Stomach (tissue), 9 donors: ENCODE measurements around the gene DOCK4. TPM values are rescaled to one million over a fixed set of nuclear protein-coding genes. Genes with fewer than 3 reads are reported as not detected.

Experiments used
- DNase-seq, 2 donors: peaks; one replicate each; pipeline versions ENCODE4 v3.0.0 to v3.0.0-alpha.2; 2013 to 2019
- H3K27ac ChIP-seq, 5 donors: fragments of 200-600 bp in 4 of 5; sonication (generic) in 4 of 5; one replicate each; pipeline ENCODE4 v1.5.1; 2013 to 2019; ENCODE audit warnings: mild to moderate bottlenecking in 1 of 5, moderate library complexity in 1 of 5
- H3K27me3 ChIP-seq, 3 donors: fragments of 200-600 bp; sonication (generic); one replicate each; pipeline ENCODE4 v1.5.1; 2017 to 2019; ENCODE audit warnings: mixed run types in 1 of 3
- H3K36me3 ChIP-seq, 4 donors: fragments of 200-600 bp; sonication (generic); 1 replicate in 3 of 4; 2 replicates in 1 of 4; pipeline ENCODE4 v1.5.1; 2016 to 2019
- H3K4me1 ChIP-seq, 4 donors: fragments of 200-600 bp; sonication (generic); one replicate each; pipeline ENCODE4 v1.5.1; 2016 to 2019
- H3K4me3 ChIP-seq, 4 donors: fragments of 200-600 bp; sonication (generic) in 3 of 4; one replicate each; pipeline ENCODE4 v1.5.1; 2016 to 2019; ENCODE audit warnings: mild to moderate bottlenecking in 1 of 4
- H3K9me3 ChIP-seq, 4 donors: fragments of 200-600 bp; sonication (generic); one replicate each; pipeline ENCODE4 v1.5.1; 2016 to 2019
- EP300 ChIP-seq: sonication (generic); formaldehyde crosslinking; IDR thresholded peaks from one replicate; pipeline ENCODE4 v1.6.1; 2017; ENCODE audit warnings: antibody characterized with exemption
- POLR2A ChIP-seq, 4 donors: fragments of 450-650 bp; IDR thresholded peaks; one replicate each; pipeline ENCODE4 v1.6.1; 2016; ENCODE audit warnings: antibody characterized with exemption in 4 of 4, control low read depth in 2 of 4, mild to moderate bottlenecking in 1 of 4, moderate library complexity in 1 of 4
- POLR2AphosphoS5 ChIP-seq, 3 donors: sonication (generic); formaldehyde crosslinking; IDR thresholded peaks; one replicate each; pipeline ENCODE4 v1.6.1; 2016; ENCODE audit warnings: antibody characterized with exemption in 3 of 3
- WGBS, 5 donors: extraction: QIAGEN DNeasy Blood & Tissue Kit in 3 of 5; methylation state at CpG; one replicate each; pipeline versions ENCODE4 v1.1.5 to v1.1.7; 2013 to 2018; 5-methylcytosine and 5-hydroxymethylcytosine counted together
- intact Hi-C: fragments of 100-400 bp; cut with DNase I; formaldehyde crosslinking; loops from one replicate; pipeline ENCODE4 v1.15.1; 2023; ENCODE audit warnings: low total_unique reads
- polyA plus RNA-seq, 3 donors: library from polyadenylated mRNA; stranded (reverse); fragments of 200-250 nt; gene quantifications; one replicate each; pipeline ENCODE4 v1.2.3, GENCODE V29; 2013
- total RNA-seq, 5 donors: library from RNA; depleted of rRNA; stranded (reverse); fragments of >200 nt; gene quantifications; one replicate each; pipeline versions ENCODE4 v1.1.0 to v1.2.3, GENCODE V29; 2014 to 2016
- TF ChIP-seq, protein P1 (sequence below), 7 experiments: fragments of 450-650 bp in 4 of 7; fragments of 200-600 bp in 3 of 7; sonication (generic) in 3 of 7; IDR thresholded peaks; one replicate each; pipeline ENCODE4 v1.5.1; 2016 to 2019; ENCODE audit warnings: antibody characterized with exemption in 7 of 7, control low read depth in 2 of 7, mild to moderate bottlenecking in 1 of 7
- donor health status: healthy with polysubstance abuse.
- donor health status: Bipolar disorder and iron deficiency.
- donor health status: healthy.

DOCK4 gene
- total and polyA plus RNA-seq, 8 donors: 1.1 to 54.9 (median 16.4) TPM

GRCh38 chr7:112018305-112019030, 187.7 kb downstream of the DOCK4 start:
- H3K27ac ChIP-seq: no peak overlapping the region
- intact Hi-C loops: no loop called here

DNA sequence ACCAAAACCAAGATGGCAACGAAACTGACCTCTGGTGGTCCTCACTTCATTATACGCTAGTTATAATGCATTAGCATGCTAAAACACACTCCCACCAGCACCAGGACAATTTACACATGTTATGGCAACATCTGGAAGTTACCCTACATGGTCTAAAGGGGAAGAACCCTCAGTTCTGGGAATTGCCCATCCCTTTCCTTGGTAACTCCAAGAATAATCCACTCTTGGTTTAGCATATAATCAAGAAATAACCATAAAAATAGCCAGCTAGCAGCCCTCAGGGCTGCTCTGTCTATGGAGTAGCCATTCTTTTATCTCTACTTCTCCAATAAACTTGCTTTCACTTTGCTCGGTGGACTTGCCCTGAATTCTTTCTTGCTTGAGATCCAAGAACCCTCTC, 191.1 kb downstream of the DOCK4 start:
- intact Hi-C loops: no loop called here
- TF ChIP-seq, protein P1, sequence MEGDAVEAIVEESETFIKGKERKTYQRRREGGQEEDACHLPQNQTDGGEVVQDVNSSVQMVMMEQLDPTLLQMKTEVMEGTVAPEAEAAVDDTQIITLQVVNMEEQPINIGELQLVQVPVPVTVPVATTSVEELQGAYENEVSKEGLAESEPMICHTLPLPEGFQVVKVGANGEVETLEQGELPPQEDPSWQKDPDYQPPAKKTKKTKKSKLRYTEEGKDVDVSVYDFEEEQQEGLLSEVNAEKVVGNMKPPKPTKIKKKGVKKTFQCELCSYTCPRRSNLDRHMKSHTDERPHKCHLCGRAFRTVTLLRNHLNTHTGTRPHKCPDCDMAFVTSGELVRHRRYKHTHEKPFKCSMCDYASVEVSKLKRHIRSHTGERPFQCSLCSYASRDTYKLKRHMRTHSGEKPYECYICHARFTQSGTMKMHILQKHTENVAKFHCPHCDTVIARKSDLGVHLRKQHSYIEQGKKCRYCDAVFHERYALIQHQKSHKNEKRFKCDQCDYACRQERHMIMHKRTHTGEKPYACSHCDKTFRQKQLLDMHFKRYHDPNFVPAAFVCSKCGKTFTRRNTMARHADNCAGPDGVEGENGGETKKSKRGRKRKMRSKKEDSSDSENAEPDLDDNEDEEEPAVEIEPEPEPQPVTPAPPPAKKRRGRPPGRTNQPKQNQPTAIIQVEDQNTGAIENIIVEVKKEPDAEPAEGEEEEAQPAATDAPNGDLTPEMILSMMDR (IDR thresholded peaks at IDR 0.05): no peak
- TF ChIP-seq EP300: no peak
- no peaks in the 10 kb centered on the region for H3K36me3 ChIP-seq
- DNase-seq: no peak
- WGBS, 5 donors: 88 to 93% (median 90%) methylated on average over 3 of the region's 3 CpGs
- H3K4me3 ChIP-seq: no peak overlapping the region
- no peaks in the 10 kb centered on the region for H3K27me3 ChIP-seq
- no peaks in the 10 kb centered on the region for H3K9me3 ChIP-seq
- no peak overlapping the region for H3K27ac ChIP-seq
- peaks cover 0 to 4% (median 0%) of the 10 kb centered on the region in 4 donors for H3K4me1 ChIP-seq

More at GRCh38 chr7:112018305-112019030, 187.7 kb downstream of the DOCK4 start:
- peaks cover 0 to 4% (median 0%) of the 10 kb centered on the region in 4 donors for H3K4me1 ChIP-seq
- no peak for DNase-seq
- no peaks in the 10 kb centered on the region for H3K9me3 ChIP-seq
- no peaks in the 10 kb centered on the region for H3K36me3 ChIP-seq
- TF ChIP-seq, protein P1 (IDR thresholded peaks at IDR 0.05): no peak
- TF ChIP-seq POLR2A (IDR thresholded peaks at IDR 0.05): no peak
- TF ChIP-seq POLR2AphosphoS5 (IDR thresholded peaks at IDR 0.05): no peak
- TF ChIP-seq EP300: no peak
- no peaks in the 10 kb centered on the region for H3K27me3 ChIP-seq
- H3K4me3 ChIP-seq: no peak overlapping the region

GRCh38 chr7:112014347-112014746, 191.9 kb downstream of the DOCK4 start:
- DNase-seq: no peak
- intact Hi-C loops: no loop called here
- Histone ChIP-seq H3K27me3 (no peaks in the 10 kb centered on the region), H3K9me3 (no peaks in the 10 kb centered on the region), H3K27ac (no peak overlapping the region), H3K4me1 (peaks cover 0 to 4% (median 0%) of the 10 kb centered on the region in 4 donors), H3K36me3 (no peaks in the 10 kb centered on the region), H3K4me3 (no peak overlapping the region)
- TF ChIP-seq POLR2A (IDR thresholded peaks at IDR 0.05) (no peak), POLR2AphosphoS5 (IDR thresholded peaks at IDR 0.05) (no peak), EP300 (no peak)
- TF ChIP-seq, protein P1 (IDR thresholded peaks at IDR 0.05): no peak
- WGBS, 5 donors: 83 to 100% (median 91%) methylated on average over 1 of the region's 1 CpG

GRCh38 chr7:112013274-112013673, 192.9 kb downstream of the DOCK4 start:
- Histone ChIP-seq H3K4me3 (no peak overlapping the region), H3K27ac (no peak overlapping the region), H3K4me1 (peaks cover 0 to under 1% (median 0%) of the 10 kb centered on the region in 4 donors), H3K27me3 (no peaks in the 10 kb centered on the region), H3K36me3 (no peaks in the 10 kb centered on the region), H3K9me3 (no peaks in the 10 kb centered on the region)
- intact Hi-C loops: no loop called here
- no peak for DNase-seq
- WGBS, 5 donors: 75 to 85% (median 78%) methylated on average over 5 of the region's 5 CpGs
- TF ChIP-seq POLR2AphosphoS5 (IDR thresholded peaks at IDR 0.05): no peak
- TF ChIP-seq, protein P1 (IDR thresholded peaks at IDR 0.05): no peak
- no peak for TF ChIP-seq EP300
